Measurements from ENCODE around the gene GAPVD1. TPM values are rescaled to one million over a fixed set of nuclear protein-coding genes. Genes with fewer than 3 reads are reported as not detected.

The GAPVD1 gene
- total and polyA plus RNA-seq, 9 donors: 9.4 to 53.7 (median 40.5) TPM

GRCh38 chr9:125409217-125409636 lies 147.6 kb downstream of the GAPVD1 start:
- no peaks in the 10 kb centered on the region for H3K9me3 ChIP-seq
- TF ChIP-seq CTCF (IDR thresholded peaks at IDR 0.05) (no peak), POLR2A (IDR thresholded peaks at IDR 0.05) (no peak), EP300 (IDR thresholded peaks at IDR 0.05) (no peak)
- 86 to 93% (median 91%) methylated on average over 20 of the region's 20 CpGs for WGBS, 3 donors
- no peak overlapping the region for H3K27ac ChIP-seq
- H3K36me3 ChIP-seq: no peaks in the 10 kb centered on the region
- H3K4me1 ChIP-seq (ENCODE audit: insufficient read depth): peaks cover 6% of the 10 kb centered on the region
- no peaks in the 10 kb centered on the region for H3K27me3 ChIP-seq
- H3K4me3 ChIP-seq: no peak overlapping the region
- intact Hi-C loops (cut with DNase I): loop anchor here (5.0 to 10.0 kb wide), 7 partner anchors 148 to 1086 kb away; no protein-coding TSS in a partner anchor
- DNase-seq: no peak

- H3K9me3 ChIP-seq: no peaks in the 10 kb centered on the region
- H3K36me3 ChIP-seq: no peaks in the 10 kb centered on the region
- TF ChIP-seq POLR2A (IDR thresholded peaks at IDR 0.05) (no peak), EP300 (IDR thresholded peaks at IDR 0.05) (no peak), CTCF (IDR thresholded peaks at IDR 0.05) (no peak)
- H3K27me3 ChIP-seq: no peaks in the 10 kb centered on the region
- peak overlapping the region in 1 of 2 donors; percentile 19 for H3K27ac ChIP-seq
- intact Hi-C loops (cut with DNase I): loop anchor here (5.0 to 10.0 kb wide), 9 partner anchors 145 to 1085 kb away; partner anchors contain the start of gene PBX3 (in 1 of the 4)
- no peak overlapping the region for H3K4me3 ChIP-seq
- H3K4me1 ChIP-seq (ENCODE audit: insufficient read depth): peaks cover 6% of the 10 kb centered on the region
- DNase-seq: peak in 1 of 5 donors; percentile 54
- 90 to 95% (median 95%) methylated on average over 13 of the region's 13 CpGs for WGBS, 3 donors
Observed at GRCh38 chr9:125409637-125410521, 148.3 kb downstream of the GAPVD1 start.

- no peak for TF ChIP-seq EP300 (IDR thresholded peaks at IDR 0.05)
- no peak for TF ChIP-seq POLR2A (IDR thresholded peaks at IDR 0.05)
- no peak for TF ChIP-seq CTCF (IDR thresholded peaks at IDR 0.05)
- DNase-seq: no peak
- whole genome bisulfite sequencing, 3 donors: 94 to 97% (median 95%) methylated on average over 23 to 24 of the region's 24 CpGs
- intact Hi-C loops (cut with DNase I): loop anchor here in 1 of 4 donors (10.0 kb wide), 2 partner anchors 144 to 334 kb away; partner anchors contain the start of gene PBX3
- Histone ChIP-seq H3K4me3 (no peak overlapping the region), H3K27ac (peak overlapping the region in 1 of 2 donors; percentile 19), H3K36me3 (no peaks in the 10 kb centered on the region), H3K4me1 (ENCODE audit: insufficient read depth) (peaks cover 6% of the 10 kb centered on the region), H3K9me3 (no peaks in the 10 kb centered on the region), H3K27me3 (no peaks in the 10 kb centered on the region)
Observed at GRCh38 chr9:125410522-125410894, 148.9 kb downstream of the GAPVD1 start.

- Histone ChIP-seq H3K27ac (no peak overlapping the region), H3K27me3 (no peaks in the 10 kb centered on the region), H3K9me3 (no peaks in the 10 kb centered on the region), H3K36me3 (no peaks in the 10 kb centered on the region), H3K4me1 (ENCODE audit: insufficient read depth) (peaks cover 6% of the 10 kb centered on the region), H3K4me3 (no peak overlapping the region)
- intact Hi-C loops (cut with DNase I): loop anchor here in 1 of 4 donors (10.0 kb wide), 2 partner anchors 144 to 334 kb away; partner anchors contain the start of gene PBX3
- no peak for DNase-seq
- 77 to 88% (median 81%) methylated on average over 14 of the region's 14 CpGs for WGBS, 3 donors
- no peak for TF ChIP-seq POLR2A (IDR thresholded peaks at IDR 0.05)
- no peak for TF ChIP-seq CTCF (IDR thresholded peaks at IDR 0.05)
- TF ChIP-seq EP300 (IDR thresholded peaks at IDR 0.05): no peak
Observed at GRCh38 chr9:125411171-125411756, 149.6 kb downstream of the GAPVD1 start.

All from ovary (tissue), 9 donors.